Measurements from ENCODE around the gene USP16. TPM values are rescaled to one million over a fixed set of nuclear protein-coding genes. Genes with fewer than 3 reads are reported as not detected.
"Not testable (repeated sequence)": the region's sequence is repeated elsewhere in the genome, so short reads cannot be mapped to it uniquely, and the experiment has no call there.

Gene USP16
- total RNA-seq, 1 experiment from 2014 or later, result 30.6 TPM

GRCh38 chr21:29008367-29008766 is 16.1 kb upstream of the USP16 start:
- Histone ChIP-seq H3K27ac (ENCODE audit: insufficient read length, low read depth, low read length) (no peak overlapping the region), H3T11ph (ENCODE audit: low read length) (no peak overlapping the region), H3K23me2 (ENCODE audit: insufficient read length, low read depth, low read length, poor library complexity, severe bottlenecking) (no peaks in the 10 kb centered on the region), H3K4ac (ENCODE audit: low read depth, low read length) (no peak overlapping the region), H3K9me3 (ENCODE audit: control insufficient read depth, low read depth, low read length) (no peaks in the 10 kb centered on the region), H3K79me1 (ENCODE audit: insufficient read depth, low read depth, low read length, poor library complexity, severe bottlenecking) (no peaks in the 10 kb centered on the region), H3K23ac (ENCODE audit: insufficient read length, low read depth, low read length) (no peak overlapping the region), H3K79me2 (ENCODE audit: insufficient read depth, low read length) (no peaks in the 10 kb centered on the region), H2BK12ac (ENCODE audit: insufficient read length, low read depth, low read length) (no peak overlapping the region), H4K5ac (ENCODE audit: insufficient read length, low read depth, low read length) (no peak overlapping the region), H3K18ac (ENCODE audit: insufficient read length, low read depth, low read length) (no peak overlapping the region), H2BK120ac (ENCODE audit: low read depth, low read length, poor library complexity, severe bottlenecking) (no peak overlapping the region), H3K27me3 (ENCODE audit: insufficient read depth, low read length) (no peaks in the 10 kb centered on the region), H3K14ac (ENCODE audit: insufficient read depth, low read length) (no peak overlapping the region), H3K4me1 (ENCODE audit: insufficient read depth, low read length) (no peaks in the 10 kb centered on the region), H2AFZ (ENCODE audit: low read length) (no peak overlapping the region), H2BK20ac (ENCODE audit: low read depth, low read length, poor library complexity, severe bottlenecking) (no peak overlapping the region), H4K91ac (ENCODE audit: insufficient read length, low read depth, low read length) (no peak overlapping the region), H4K20me1 (ENCODE audit: control insufficient read depth, insufficient read depth, insufficient read length) (no peaks in the 10 kb centered on the region), H2AK5ac (ENCODE audit: insufficient read length, low read length) (no peak overlapping the region), H2BK15ac (ENCODE audit: low read depth, low read length) (no peak overlapping the region), H3K56ac (ENCODE audit: insufficient read length, low read depth, low read length) (no peak overlapping the region), H4K8ac (replicated peaks; ENCODE audit: insufficient read length, low read depth, low read length) (no peak overlapping the region), H2BK5ac (ENCODE audit: insufficient read length, low read length) (no peak overlapping the region), H3K9ac (ENCODE audit: extremely low read depth, insufficient read length, low read length) (no peak overlapping the region), H3K4me2 (ENCODE audit: insufficient read depth, insufficient read length, low read length) (no peak overlapping the region)
- Mint-ChIP-seq H3K27ac (no peak overlapping the region), H3K4me1 (no peaks in the 10 kb centered on the region), H3K36me3 (ENCODE audit: insufficient read depth in 1 of 3, low read depth in 3 of 3) (peaks cover 5 to 8% (median 5%) of the 10 kb centered on the region in 3 experiments; a peak in 5 of 7 replicates), H3K4me3 (no peak overlapping the region), H3K9me3 (peaks cover 8 to 15% of the 10 kb centered on the region in 2 experiments), H3K27me3 (ENCODE audit: low read depth) (peaks cover 5% of the 10 kb centered on the region; the same call in 1 of the 2 replicates)
- no peak for DNase-seq
- TF ChIP-seq CTCF (conservative IDR thresholded peaks at IDR 0.05), result no peak
- no CpG with 5 or more reads among the region's 3 CpGs for WGBS (ENCODE audit: extremely low coverage, insufficient read length, low lambda C conversion rate)

GRCh38 chr21:29011236-29011635 is 13.2 kb upstream of the USP16 start:
- H2BK12ac ChIP-seq (ENCODE audit: insufficient read length, low read depth, low read length); H3K79me2 ChIP-seq (ENCODE audit: insufficient read depth, low read length); H3K36me3 Mint-ChIP-seq (ENCODE audit: insufficient read depth in 1 of 3, low read depth in 3 of 3); H4K91ac ChIP-seq (ENCODE audit: insufficient read length, low read depth, low read length); H2BK15ac ChIP-seq (ENCODE audit: low read depth, low read length); H4K5ac ChIP-seq (ENCODE audit: insufficient read length, low read depth, low read length); H2BK20ac ChIP-seq (ENCODE audit: low read depth, low read length, poor library complexity, severe bottlenecking); H3T11ph ChIP-seq (ENCODE audit: low read length); H3K9ac ChIP-seq (ENCODE audit: extremely low read depth, insufficient read length, low read length); H2AFZ ChIP-seq (ENCODE audit: low read length); H3K56ac ChIP-seq (ENCODE audit: insufficient read length, low read depth, low read length); H4K8ac ChIP-seq (replicated peaks; ENCODE audit: insufficient read length, low read depth, low read length); DNase-seq; H4K20me1 ChIP-seq (ENCODE audit: control insufficient read depth, insufficient read depth, insufficient read length); H3K27me3 Mint-ChIP-seq (ENCODE audit: low read depth); H3K4me1 ChIP-seq (ENCODE audit: insufficient read depth, low read length); H3K18ac ChIP-seq (ENCODE audit: insufficient read length, low read depth, low read length); H3K4me2 ChIP-seq (ENCODE audit: insufficient read depth, insufficient read length, low read length); H3K9me3 ChIP-seq (ENCODE audit: control insufficient read depth, low read depth, low read length); H3K14ac ChIP-seq (ENCODE audit: insufficient read depth, low read length); H2BK120ac ChIP-seq (ENCODE audit: low read depth, low read length, poor library complexity, severe bottlenecking); H3K4me3 Mint-ChIP-seq; H3K23ac ChIP-seq (ENCODE audit: insufficient read length, low read depth, low read length); H3K27ac Mint-ChIP-seq; H2AK5ac ChIP-seq (ENCODE audit: insufficient read length, low read length); H3K79me1 ChIP-seq (ENCODE audit: insufficient read depth, low read depth, low read length, poor library complexity, severe bottlenecking); H3K4ac ChIP-seq (ENCODE audit: low read depth, low read length); H3K27ac ChIP-seq (ENCODE audit: insufficient read length, low read depth, low read length); H3K23me2 ChIP-seq (ENCODE audit: insufficient read length, low read depth, low read length, poor library complexity, severe bottlenecking); H3K27me3 ChIP-seq (ENCODE audit: insufficient read depth, low read length); H2BK5ac ChIP-seq (ENCODE audit: insufficient read length, low read length); H3K4me1 Mint-ChIP-seq: not testable (repeated sequence)
- H3K9me3 Mint-ChIP-seq, result peaks cover 8 to 15% of the 10 kb centered on the region in 2 experiments
- no CpG with 5 or more reads among the region's 30 CpGs for WGBS (ENCODE audit: extremely low coverage, insufficient read length, low lambda C conversion rate)
